OCI-LY1 (cell line): Measurements from ENCODE around the gene CNTNAP2.

Experiments
- H2AFZ ChIP-seq: fragments of 200-600 bp; sonication (generic), shearing (Covaris generic); 2 replicates; pipeline ENCODE4 v1.6.0; 2014; ENCODE audit warnings: antibody characterized with exemption, mild to moderate bottlenecking, low read length
- H3F3A ChIP-seq: fragments of 200-600 bp; sonication (generic), shearing (Covaris generic); 2 replicates; pipeline ENCODE4 v1.6.0; 2014; ENCODE audit warnings: mild to moderate bottlenecking, antibody characterized with exemption, low read length, moderate library complexity; ENCODE audit not compliant: insufficient read depth
- H3K27ac ChIP-seq: fragments of 200-600 bp; sonication (generic); 2 replicates; pipeline ENCODE4 v1.5.1; 2014; ENCODE audit warnings: low read length, mixed run types, mild to moderate bottlenecking, low read depth; ENCODE audit not compliant: poor library complexity, severe bottlenecking
- H3K27me3 ChIP-seq: fragments of 200-600 bp; sonication (generic); 2 replicates; pipeline ENCODE4 v1.6.0; 2014; ENCODE audit warnings: antibody characterized with exemption, mild to moderate bottlenecking, low read length, moderate library complexity; ENCODE audit not compliant: insufficient read depth
- H3K36me3 ChIP-seq: fragments of 200-600 bp; sonication (generic); 2 replicates; pipeline ENCODE4 v1.6.1; 2014; ENCODE audit warnings: mild to moderate bottlenecking, antibody characterized with exemption, low read length, moderate library complexity, mixed read lengths; ENCODE audit not compliant: insufficient read depth
- H3K4me1 ChIP-seq: fragments of 200-600 bp; sonication (generic); 2 replicates; pipeline ENCODE4 v1.5.1; 2014; ENCODE audit warnings: mild to moderate bottlenecking, low read length, moderate library complexity; ENCODE audit not compliant: insufficient read depth, severe bottlenecking
- H3K4me2 ChIP-seq: fragments of 200-600 bp; sonication (generic), shearing (Covaris generic); 2 replicates; pipeline ENCODE4 v1.6.1; 2014; ENCODE audit warnings: low read length
- H3K4me3 ChIP-seq: fragments of 200-600 bp; sonication (generic); 2 replicates; pipeline ENCODE4 v1.5.1; 2014; ENCODE audit warnings: low read length, low read depth, mild to moderate bottlenecking, mixed read lengths; ENCODE audit not compliant: poor library complexity, severe bottlenecking
- H3K79me2 ChIP-seq: fragments of 200-600 bp; shearing (Covaris generic); 2 replicates; pipeline ENCODE4 v1.6.1; 2016; ENCODE audit warnings: mixed run types, low read length, mixed read lengths; ENCODE audit not compliant: insufficient read depth
- H3K9ac ChIP-seq: fragments of 200-600 bp; sonication (generic), shearing (Covaris generic); 2 replicates; pipeline ENCODE4 v1.6.1; 2014; ENCODE audit warnings: mild to moderate bottlenecking, low read length, mixed read lengths
- H3K9me2 ChIP-seq: fragments of 200-600 bp; sonication (generic), shearing (Covaris generic); 2 replicates; pipeline ENCODE4 v1.6.1; 2014; ENCODE audit warnings: low read depth, mild to moderate bottlenecking, low read length, mixed read lengths
- H3K9me3 ChIP-seq: fragments of 200-600 bp; shearing (Covaris generic); 2 replicates; pipeline ENCODE4 v1.6.1; 2014; ENCODE audit warnings: low read length, mixed read lengths
- H4K20me1 ChIP-seq: fragments of 200-600 bp; sonication (generic), shearing (Covaris generic); 2 replicates; pipeline ENCODE4 v1.6.0; 2016; ENCODE audit warnings: mild to moderate bottlenecking, low read length; ENCODE audit not compliant: insufficient read depth
- EZH2 ChIP-seq: fragments of 200-600 bp; sonication (generic), shearing (Covaris generic); IDR thresholded peaks from 2 replicates; pipeline ENCODE4 v1.8.0; 2017; ENCODE audit warnings: borderline replicate concordance, mixed run types, mild to moderate bottlenecking, antibody characterized with exemption, low read length, moderate library complexity, mixed read lengths
- TF ChIP-seq, protein P1 (sequence below): fragments of 200-600 bp; sonication (generic), shearing (Covaris generic); IDR thresholded peaks from 2 replicates; pipeline ENCODE4 v1.5.1; 2017; ENCODE audit warnings: mild to moderate bottlenecking, antibody characterized with exemption, low read length, moderate library complexity, mixed read lengths

The CNTNAP2 gene

DNA sequence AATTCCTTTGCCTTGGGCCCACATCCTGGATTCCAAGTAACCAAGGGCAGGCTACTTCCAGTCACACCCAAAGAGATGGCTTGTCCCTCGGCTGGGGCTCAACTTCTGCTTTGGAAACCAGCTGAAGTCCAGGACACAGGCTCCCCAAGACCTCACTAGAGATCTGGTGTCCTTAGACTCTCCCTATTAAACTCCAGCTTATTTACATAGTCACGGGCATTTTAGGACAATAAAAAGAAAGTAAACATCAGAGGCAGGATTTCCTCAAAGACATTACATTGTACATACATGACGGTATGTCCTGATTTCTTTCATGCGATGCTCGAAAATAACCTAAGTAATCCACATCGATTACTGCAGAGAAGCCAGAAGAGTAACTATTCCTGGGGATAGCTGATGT is 2012.4 kb downstream of the CNTNAP2 start:
- no peak overlapping the region for H2AFZ ChIP-seq
- H3K9me3 ChIP-seq: no peaks in the 10 kb centered on the region
- H3K9me2 ChIP-seq: no peaks in the 10 kb centered on the region; the same call in 1 of the 2 replicates
- H3K79me2 ChIP-seq: no peaks in the 10 kb centered on the region
- H3K4me3 ChIP-seq: no peak overlapping the region
- H3F3A ChIP-seq: no peaks in the 10 kb centered on the region
- H3K4me1 ChIP-seq: no peaks in the 10 kb centered on the region
- H3K27ac ChIP-seq: no peak overlapping the region
- no peaks in the 10 kb centered on the region for H3K27me3 ChIP-seq
- TF ChIP-seq, protein P1, sequence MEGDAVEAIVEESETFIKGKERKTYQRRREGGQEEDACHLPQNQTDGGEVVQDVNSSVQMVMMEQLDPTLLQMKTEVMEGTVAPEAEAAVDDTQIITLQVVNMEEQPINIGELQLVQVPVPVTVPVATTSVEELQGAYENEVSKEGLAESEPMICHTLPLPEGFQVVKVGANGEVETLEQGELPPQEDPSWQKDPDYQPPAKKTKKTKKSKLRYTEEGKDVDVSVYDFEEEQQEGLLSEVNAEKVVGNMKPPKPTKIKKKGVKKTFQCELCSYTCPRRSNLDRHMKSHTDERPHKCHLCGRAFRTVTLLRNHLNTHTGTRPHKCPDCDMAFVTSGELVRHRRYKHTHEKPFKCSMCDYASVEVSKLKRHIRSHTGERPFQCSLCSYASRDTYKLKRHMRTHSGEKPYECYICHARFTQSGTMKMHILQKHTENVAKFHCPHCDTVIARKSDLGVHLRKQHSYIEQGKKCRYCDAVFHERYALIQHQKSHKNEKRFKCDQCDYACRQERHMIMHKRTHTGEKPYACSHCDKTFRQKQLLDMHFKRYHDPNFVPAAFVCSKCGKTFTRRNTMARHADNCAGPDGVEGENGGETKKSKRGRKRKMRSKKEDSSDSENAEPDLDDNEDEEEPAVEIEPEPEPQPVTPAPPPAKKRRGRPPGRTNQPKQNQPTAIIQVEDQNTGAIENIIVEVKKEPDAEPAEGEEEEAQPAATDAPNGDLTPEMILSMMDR: no peak
- no peak for TF ChIP-seq EZH2
- H3K4me2 ChIP-seq: no peak overlapping the region
- H3K9ac ChIP-seq: no peak overlapping the region
- H3K36me3 ChIP-seq: no peaks in the 10 kb centered on the region
- H4K20me1 ChIP-seq: no peaks in the 10 kb centered on the region

DNA sequence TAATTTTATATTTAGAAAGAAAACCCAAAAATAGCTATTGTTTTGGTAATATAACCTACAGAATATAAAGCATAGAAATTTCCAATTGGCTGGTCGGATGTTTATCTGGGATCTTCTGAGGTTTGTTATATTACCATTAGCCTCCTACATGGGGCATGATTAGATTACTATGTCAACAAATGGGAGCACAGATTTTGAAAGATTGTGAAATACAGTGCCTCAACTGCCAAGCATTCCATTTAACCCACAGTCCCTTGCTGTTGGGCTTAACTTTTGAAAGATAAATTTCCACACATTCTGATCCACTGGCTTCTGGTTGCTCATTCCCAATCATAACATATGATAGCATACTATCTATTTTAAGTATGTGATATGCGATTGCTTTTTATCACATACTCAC is 2018.5 kb downstream of the CNTNAP2 start:
- no peaks in the 10 kb centered on the region; the same call in 1 of the 2 replicates for H3K27me3 ChIP-seq
- no peak overlapping the region for H3K4me3 ChIP-seq
- H4K20me1 ChIP-seq: no peaks in the 10 kb centered on the region
- H3K79me2 ChIP-seq: no peaks in the 10 kb centered on the region
- no peaks in the 10 kb centered on the region for H3K4me1 ChIP-seq
- H3K4me2 ChIP-seq: no peak overlapping the region
- H3K9me3 ChIP-seq: no peaks in the 10 kb centered on the region
- no peaks in the 10 kb centered on the region for H3K9me2 ChIP-seq
- TF ChIP-seq, protein P1: no peak
- TF ChIP-seq EZH2: no peak
- no peak overlapping the region for H3K9ac ChIP-seq
- H3K27ac ChIP-seq: no peak overlapping the region
- H3F3A ChIP-seq: no peaks in the 10 kb centered on the region
- H3K36me3 ChIP-seq: no peaks in the 10 kb centered on the region
- no peak overlapping the region for H2AFZ ChIP-seq

DNA sequence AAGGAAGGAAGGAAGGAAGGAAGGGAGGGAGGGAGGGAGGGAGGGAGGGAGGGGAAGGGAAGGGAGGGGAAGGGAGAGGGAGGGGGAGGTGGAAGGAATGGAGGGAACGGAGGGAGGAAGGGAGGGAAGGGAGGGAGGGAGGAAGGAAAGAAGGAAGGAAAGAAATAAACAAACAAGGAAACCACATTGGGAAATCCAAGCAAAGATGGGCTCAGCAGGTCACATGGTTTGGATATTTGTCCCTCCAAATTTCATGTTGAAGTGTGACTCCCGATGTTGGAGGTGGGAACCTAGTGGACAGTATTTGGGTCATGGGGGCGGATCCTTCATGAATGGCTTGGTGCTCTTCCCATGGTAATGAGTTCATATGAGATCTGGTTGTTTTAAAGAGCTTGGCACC is 2019.4 kb downstream of the CNTNAP2 start:
- Histone ChIP-seq H3K4me3 (no peak overlapping the region), H3K27me3 (no peaks in the 10 kb centered on the region; the same call in 1 of the 2 replicates), H3K27ac (no peak overlapping the region), H3K9me2 (no peaks in the 10 kb centered on the region), H4K20me1 (no peaks in the 10 kb centered on the region), H3K9me3 (no peaks in the 10 kb centered on the region), H2AFZ (no peak overlapping the region), H3K36me3 (no peaks in the 10 kb centered on the region), H3K9ac (no peak overlapping the region), H3K4me2 (no peak overlapping the region), H3K4me1 (no peaks in the 10 kb centered on the region), H3F3A (no peaks in the 10 kb centered on the region), H3K79me2 (no peaks in the 10 kb centered on the region)
- no peak for TF ChIP-seq EZH2
- TF ChIP-seq, protein P1: no peak
